Hippocampal formation (tissue), 2 donors: Measurements from ENCODE around the gene GSTA4.
A peak's percentile ranks its signal among the peaks of the same experiment; 100 is the strongest.
"Not testable (repeated sequence)": the region's sequence is repeated elsewhere in the genome, so short reads cannot be mapped to it uniquely, and the experiment has no call there.

Experiments
- DNase-seq, 2 donors: peaks; one replicate each; lab custom pipeline; 2025; lab: John Stamatoyannopoulos, UW

Gene GSTA4

GRCh38 chr6:53014063-53014462 lies 19.0 kb upstream of the GSTA4 start:
- DNase-seq, result no peak

DNA sequence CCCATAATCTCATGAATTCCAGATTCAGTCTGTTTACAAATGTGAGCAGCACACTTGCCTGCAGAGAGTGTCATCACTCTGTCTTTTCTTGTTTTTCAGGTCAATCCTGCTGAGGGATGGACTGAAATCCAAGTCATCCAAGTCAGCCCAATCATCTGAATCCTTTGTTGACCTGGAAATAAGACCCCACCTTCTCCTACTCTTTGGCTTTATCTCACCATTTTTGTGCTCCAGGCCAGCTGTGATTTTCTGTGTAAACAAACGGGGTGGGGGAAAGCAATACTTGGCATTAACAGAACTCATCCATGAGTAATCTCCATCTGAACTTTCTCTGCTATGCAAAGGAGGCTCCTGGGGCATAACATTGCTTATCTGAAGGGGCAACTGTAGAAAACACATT lies 16.9 kb upstream of the GSTA4 start:
- no peak for DNase-seq

- no peak for DNase-seq
Observed at GRCh38 chr6:53010504-53010903, 15.4 kb upstream of the GSTA4 start.

DNA sequence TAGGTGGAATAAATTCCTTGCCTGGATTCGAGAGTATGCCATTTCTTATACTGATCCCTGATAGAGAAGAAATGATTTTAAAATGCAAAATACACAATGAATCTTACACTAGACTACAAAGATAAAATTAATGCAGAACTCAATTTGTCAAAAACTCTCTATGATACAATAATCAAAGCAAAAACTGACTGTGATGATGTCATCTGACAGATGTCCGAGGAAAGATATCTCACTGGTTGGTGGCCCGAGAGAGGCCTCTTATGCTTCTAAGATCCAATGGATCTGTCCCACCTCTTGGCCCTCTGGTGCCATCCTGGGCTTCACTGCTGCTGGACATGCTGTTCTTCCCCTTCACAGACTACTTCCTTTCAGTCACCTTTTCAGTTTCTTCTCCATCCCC lies 14.4 kb upstream of the GSTA4 start:
- DNase-seq, result no peak

DNA sequence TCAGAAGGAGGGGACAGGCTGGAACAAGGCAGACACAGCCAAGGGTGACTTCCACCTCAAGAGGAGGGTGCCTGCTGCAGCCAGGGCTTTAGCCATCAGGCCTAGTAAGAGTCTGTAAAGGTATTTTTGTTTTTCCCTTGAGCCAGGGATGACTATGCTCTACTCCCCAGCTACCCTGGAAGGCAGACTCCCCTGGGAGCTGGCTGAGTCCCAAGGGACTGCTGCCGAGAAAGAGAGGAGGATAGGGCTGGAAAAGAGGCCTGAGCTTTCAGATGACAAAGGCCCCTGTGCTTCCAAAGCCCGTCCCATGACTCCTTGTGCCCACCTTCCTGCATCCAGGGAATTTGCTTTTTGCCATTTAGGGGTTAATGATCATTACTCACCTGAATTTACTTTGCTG lies 14.0 kb upstream of the GSTA4 start:
- no peak for DNase-seq

GRCh38 chr6:53008192-53008687 lies 13.2 kb upstream of the GSTA4 start:
- not testable (repeated sequence) for DNase-seq

DNA sequence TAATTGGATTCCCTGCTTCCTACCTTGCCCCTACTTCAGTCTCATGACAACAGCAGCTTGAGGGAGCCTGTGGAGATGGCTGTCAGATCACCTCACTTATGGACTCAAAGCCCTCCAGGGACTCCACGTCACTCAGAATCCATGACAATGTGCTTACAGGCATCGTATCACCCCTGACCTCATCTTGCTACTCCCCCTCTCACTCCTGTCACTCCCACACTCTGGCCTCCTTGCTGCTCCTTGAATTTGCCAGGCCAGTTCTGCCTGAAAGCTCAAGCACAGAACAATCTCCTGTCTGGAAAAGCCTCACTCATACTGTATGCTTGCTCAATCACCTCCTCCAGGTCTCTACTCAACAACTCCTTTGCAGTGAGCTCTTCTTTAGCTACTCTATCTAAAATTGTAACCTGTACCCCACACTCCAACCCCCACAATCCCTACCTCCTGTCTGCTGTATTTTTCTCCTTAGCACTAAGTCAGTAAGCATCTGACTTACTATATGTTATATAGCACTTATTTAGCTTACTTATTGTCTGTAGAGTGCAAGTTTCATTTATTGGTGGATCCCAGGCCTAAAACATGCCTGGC lies 10.7 kb upstream of the GSTA4 start:
- DNase-seq, result no peak

DNA sequence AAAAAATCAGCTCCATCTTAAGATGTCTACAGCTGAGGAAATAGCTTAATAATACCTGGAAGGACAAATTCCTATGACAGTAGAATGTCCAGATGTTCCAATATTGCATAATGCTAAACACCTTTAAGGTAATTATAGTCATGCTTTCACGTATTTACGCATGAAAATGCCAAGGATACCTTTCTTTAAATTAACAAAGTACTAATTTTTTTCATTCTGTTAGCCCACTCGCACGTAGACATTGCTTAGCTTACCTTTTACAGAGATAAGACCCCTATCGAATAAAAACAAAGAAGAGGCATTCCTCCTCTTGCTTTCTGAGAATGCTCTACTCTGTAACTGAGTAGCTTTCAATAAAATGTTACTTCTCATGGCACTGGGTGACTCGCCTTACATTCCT lies 4.4 kb upstream of the GSTA4 start:
- DNase-seq, result no peak

GRCh38 chr6:52998603-52999002 lies 3.5 kb upstream of the GSTA4 start:
- DNase-seq, result no peak

GRCh38 chr6:52995913-52996645 lies 995 bp upstream of the GSTA4 start:
- DNase-seq, result peak in 1 of 2 donors; percentile 48

DNA sequence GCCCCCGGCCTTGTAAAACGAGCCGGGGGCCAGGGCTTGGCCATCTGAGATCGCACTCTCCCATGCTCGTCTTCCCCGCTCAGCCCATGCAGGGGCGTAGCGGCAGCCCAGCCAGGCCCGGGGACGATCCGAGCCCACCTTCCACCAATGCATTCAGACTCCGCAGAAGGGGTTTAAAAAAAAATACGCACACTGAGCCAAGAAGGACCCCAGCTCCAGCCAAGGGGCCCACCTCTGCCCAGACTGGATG lies 320 bp downstream of the GSTA4 start:
- peak in 1 of 2 donors; percentile 76 for DNase-seq

GRCh38 chr6:52994031-52994838 lies 849 bp downstream of the GSTA4 start:
- DNase-seq, result peak; percentile 57 to 65

DNA sequence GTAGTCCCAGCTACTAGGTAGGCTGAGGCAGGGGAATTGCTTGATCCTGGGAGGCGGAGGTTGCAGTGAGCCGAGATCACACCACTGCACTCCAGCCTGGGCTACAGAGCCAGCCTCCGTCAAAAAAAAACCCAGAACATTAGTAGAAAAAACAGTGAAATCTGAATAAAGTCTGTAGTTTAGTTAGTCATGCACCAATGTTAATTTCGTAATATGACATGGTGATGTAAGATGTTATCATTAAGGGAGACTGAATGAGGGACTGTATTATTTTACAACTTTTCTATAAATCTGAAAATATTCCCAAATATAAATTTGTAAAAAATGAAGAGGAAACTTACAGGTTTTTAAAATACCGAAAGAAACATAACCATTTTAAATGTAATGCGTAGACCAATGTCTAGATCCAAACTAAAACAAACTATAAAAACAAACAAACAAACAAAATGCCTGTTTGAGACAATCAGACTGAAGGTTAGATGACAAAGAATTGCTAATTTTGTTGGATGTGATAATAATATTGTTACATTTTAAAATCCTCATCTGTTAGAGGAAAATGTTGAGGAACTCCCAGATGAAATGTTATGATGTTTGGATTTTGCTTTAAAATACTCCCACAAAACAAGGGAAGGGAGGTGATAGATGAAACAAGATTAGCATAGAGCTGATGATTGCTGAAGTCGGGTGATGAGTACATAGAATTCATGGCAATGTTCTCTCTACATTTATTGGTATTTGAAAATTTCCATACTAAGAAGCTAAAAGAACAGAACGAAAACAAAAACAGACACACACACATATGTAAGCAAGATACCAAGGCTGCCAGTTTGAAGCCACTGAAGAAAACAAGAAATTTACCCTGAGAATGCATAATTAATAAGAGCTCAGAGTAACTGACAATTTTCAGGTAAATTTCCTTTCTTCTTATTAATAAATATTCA lies 1.8 kb downstream of the GSTA4 start:
- DNase-seq, result peak in 1 of 2 donors; percentile 33

GRCh38 chr6:52990342-52990741 lies 4.7 kb downstream of the GSTA4 start:
- no peak for DNase-seq

DNA sequence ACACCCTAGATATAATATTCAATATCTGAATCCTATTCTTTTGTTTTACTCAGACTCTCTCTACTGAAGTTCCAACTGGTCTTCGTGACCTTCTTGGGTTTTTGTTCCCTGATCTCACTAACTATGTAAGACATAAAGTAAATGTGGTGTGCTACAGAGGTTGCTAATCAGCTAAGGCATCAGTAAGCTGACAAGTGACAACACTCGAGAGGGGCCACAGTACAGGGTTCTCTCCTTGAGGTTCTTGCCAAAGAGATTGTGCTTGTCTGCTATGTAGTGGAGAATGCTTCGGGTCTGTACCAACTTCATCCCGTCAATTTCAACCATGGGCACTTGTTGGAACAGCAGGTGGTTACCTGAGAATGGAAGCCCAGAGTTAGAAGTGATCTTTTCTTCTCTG lies 9.9 kb downstream of the GSTA4 start:
- no peak for DNase-seq

- no peak for DNase-seq
Observed at GRCh38 chr6:52984247-52984646, 10.8 kb downstream of the GSTA4 start.

DNA sequence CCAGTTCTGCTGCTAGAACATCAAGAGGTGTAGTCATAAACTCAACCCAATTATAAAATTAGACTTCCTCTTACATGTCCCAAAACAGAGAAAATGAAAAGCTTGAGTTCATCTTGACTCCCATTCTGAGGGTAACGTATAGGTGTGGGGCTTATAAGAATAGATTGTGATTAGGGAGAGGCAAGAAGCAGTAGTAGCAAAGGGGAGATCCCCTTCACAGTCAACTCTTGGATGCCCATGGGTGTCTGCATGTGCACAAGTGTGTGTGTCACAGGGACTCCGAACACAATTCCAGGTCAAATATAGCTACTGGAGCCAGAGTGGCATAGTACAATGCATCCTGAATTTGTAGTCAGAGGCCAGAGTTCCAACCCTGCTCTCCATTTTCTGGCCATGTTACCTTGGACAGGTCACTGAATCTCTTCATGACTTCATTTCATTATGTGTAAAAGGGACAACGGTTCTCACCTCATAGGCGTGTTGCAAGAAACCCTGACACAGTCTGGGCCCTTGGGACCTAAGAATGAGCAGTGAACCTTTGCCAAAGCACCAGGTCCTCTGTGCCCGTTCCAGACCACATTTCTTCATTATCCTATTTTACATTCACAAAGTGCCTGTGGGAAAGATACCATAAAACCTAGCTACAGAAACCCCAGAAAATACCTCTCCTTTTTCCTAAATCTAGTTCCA lies 11.8 kb downstream of the GSTA4 start:
- DNase-seq, result no peak

DNA sequence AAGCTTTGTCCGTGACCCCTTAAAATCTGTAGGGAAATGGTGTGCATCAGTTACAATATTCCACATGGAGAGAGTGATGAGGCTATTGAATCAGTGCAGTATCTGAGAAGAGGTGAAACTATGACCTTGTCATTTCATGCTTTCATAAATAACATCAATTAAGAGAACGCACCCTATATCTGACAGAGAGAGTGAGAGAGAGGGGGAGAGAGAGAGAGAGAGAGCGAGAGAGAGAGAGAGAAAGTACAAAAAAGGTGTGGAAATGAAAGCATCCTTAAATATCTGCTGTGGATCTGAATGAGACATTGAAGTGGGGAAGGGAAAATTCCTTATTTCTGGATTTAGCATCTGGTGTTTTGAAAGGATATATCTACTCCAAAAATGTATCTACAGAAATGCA lies 12.4 kb downstream of the GSTA4 start:
- no peak for DNase-seq

- no peak for DNase-seq
Observed at GRCh38 chr6:52981222-52981900, 13.7 kb downstream of the GSTA4 start.

- no peak for DNase-seq
Observed at GRCh38 chr6:52976591-52977035, 18.5 kb downstream of the GSTA4 start.

DNA sequence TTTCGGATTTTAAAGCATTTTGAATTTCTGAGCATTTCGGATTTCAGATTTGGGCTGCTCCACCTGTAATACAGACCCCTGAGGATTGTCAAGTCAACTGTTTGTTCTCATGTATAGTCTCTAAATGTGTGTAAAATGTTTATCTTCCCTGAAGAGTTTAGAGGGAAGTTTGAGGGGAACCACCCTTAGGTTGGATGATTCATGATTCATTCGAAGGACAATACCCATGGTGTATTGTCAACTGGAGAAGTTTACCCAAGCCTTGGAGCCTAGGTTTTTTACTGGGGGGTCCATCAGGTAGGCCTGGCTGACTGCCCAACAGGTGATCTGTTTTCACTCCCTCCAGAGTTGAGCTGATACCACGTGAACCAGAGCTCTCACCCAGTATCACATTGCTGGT lies 18.9 kb downstream of the GSTA4 start:
- no peak for DNase-seq
